Prostate gland (tissue), 2 donors: ENCODE data around the gene DDX6. TPM values are rescaled to one million over a fixed set of nuclear protein-coding genes. Genes with fewer than 3 reads are reported as not detected.
"Not testable (repeated sequence)": the region's sequence is repeated elsewhere in the genome, so short reads cannot be mapped to it uniquely, and the experiment has no call there.

Experiments used
- DNase-seq: peaks from one replicate; pipeline ENCODE4 v3.0.0-alpha.2; 2019; ENCODE audit warnings: low spot score
- H3K27ac ChIP-seq, 2 donors: fragments of 200-600 bp; sonication (generic); 2 replicates each; pipeline ENCODE4 v1.5.1; 2017 to 2019
- H3K27me3 ChIP-seq: fragments of 200-600 bp; sonication (generic); replicated peaks from 2 replicates; pipeline ENCODE4 v1.5.1; 2019; ENCODE audit not compliant: insufficient read depth
- H3K36me3 ChIP-seq, 2 donors: fragments of 200-600 bp; sonication (generic); 1 replicate in 1 of 2; 2 replicates in 1 of 2; pipeline versions ENCODE4 v1.5.1 to v1.8.1; 2017 to 2019
- H3K4me1 ChIP-seq: fragments of 200-600 bp; sonication (generic); replicated peaks from 2 replicates; pipeline ENCODE4 v1.5.1; 2019
- H3K4me3 ChIP-seq, 2 donors: fragments of 200-600 bp; sonication (generic); 2 replicates each; pipeline ENCODE4 v1.5.1; 2017 to 2019
- H3K9me3 ChIP-seq: fragments of 200-600 bp; sonication (generic); 2 replicates; pipeline ENCODE4 v1.5.1; 2017
- POLR2A ChIP-seq: fragments of 450-650 bp; IDR thresholded peaks from one replicate; pipeline ENCODE4 v1.6.1; 2016; ENCODE audit warnings: antibody characterized with exemption, mild to moderate bottlenecking
- POLR2AphosphoS5 ChIP-seq: sonication (generic); formaldehyde crosslinking; IDR thresholded peaks from one replicate; pipeline ENCODE4 v1.6.1; 2017; ENCODE audit warnings: antibody characterized with exemption
- WGBS: methylation state at CpG from one replicate; pipeline ENCODE4 v1.1.5; 2018; 5-methylcytosine and 5-hydroxymethylcytosine counted together
- intact Hi-C: fragments of 100-400 bp; cut with DNase I; formaldehyde crosslinking; loops from one replicate; pipeline ENCODE4 v1.14.2; 2022
- total RNA-seq, 2 donors: library from RNA; depleted of rRNA; stranded (reverse); fragments of >200 nt; gene quantifications; one replicate each; pipeline ENCODE4 v1.1.0, GENCODE V29; 2016
- TF ChIP-seq, protein P1 (sequence below), 4 experiments: fragments of 200-600 bp in 2 of 4; fragments of 450-650 bp in 2 of 4; sonication (generic) in 2 of 4; IDR thresholded peaks; 1 replicate in 3 of 4; 2 replicates in 1 of 4; pipeline ENCODE4 v1.5.1; 2016 to 2019; ENCODE audit warnings: antibody characterized with exemption in 4 of 4, mild to moderate bottlenecking in 2 of 4, moderate library complexity in 2 of 4

Gene DDX6
- total RNA-seq, 2 donors from 2014 or later = 122 to 127 TPM

DNA sequence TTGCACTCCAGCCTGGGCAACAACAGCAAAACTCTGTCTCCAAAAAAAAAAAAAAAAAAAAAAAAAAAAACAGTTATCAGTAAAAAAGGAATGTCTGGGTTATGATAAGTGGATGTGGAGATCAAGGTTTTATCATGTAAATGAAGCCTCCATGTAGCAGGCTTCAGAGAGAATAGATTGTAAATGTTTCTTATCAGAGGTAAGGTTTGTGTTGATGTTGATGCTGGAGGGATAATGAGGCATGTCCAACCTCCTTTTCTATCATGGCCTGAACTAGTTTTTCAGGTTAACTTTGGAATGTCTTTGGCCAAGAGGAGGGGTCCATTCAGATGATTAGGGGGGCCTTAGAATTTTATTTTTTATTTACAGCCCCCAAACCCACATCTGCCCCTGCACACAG is 76.1 kb downstream of the DDX6 start:
- Histone ChIP-seq H3K4me1 (no peaks in the 10 kb centered on the region), H3K36me3 (no peaks in the 10 kb centered on the region), H3K27ac (no peak overlapping the region), H3K9me3 (no peaks in the 10 kb centered on the region), H3K27me3 (no peaks in the 10 kb centered on the region), H3K4me3 (no peak overlapping the region)
- intact Hi-C loops = no loop called here
- TF ChIP-seq, protein P1, sequence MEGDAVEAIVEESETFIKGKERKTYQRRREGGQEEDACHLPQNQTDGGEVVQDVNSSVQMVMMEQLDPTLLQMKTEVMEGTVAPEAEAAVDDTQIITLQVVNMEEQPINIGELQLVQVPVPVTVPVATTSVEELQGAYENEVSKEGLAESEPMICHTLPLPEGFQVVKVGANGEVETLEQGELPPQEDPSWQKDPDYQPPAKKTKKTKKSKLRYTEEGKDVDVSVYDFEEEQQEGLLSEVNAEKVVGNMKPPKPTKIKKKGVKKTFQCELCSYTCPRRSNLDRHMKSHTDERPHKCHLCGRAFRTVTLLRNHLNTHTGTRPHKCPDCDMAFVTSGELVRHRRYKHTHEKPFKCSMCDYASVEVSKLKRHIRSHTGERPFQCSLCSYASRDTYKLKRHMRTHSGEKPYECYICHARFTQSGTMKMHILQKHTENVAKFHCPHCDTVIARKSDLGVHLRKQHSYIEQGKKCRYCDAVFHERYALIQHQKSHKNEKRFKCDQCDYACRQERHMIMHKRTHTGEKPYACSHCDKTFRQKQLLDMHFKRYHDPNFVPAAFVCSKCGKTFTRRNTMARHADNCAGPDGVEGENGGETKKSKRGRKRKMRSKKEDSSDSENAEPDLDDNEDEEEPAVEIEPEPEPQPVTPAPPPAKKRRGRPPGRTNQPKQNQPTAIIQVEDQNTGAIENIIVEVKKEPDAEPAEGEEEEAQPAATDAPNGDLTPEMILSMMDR (IDR thresholded peaks at IDR 0.05) = no peak
- TF ChIP-seq POLR2A (no peak), POLR2AphosphoS5 (no peak)
- DNase-seq = no peak

DNA sequence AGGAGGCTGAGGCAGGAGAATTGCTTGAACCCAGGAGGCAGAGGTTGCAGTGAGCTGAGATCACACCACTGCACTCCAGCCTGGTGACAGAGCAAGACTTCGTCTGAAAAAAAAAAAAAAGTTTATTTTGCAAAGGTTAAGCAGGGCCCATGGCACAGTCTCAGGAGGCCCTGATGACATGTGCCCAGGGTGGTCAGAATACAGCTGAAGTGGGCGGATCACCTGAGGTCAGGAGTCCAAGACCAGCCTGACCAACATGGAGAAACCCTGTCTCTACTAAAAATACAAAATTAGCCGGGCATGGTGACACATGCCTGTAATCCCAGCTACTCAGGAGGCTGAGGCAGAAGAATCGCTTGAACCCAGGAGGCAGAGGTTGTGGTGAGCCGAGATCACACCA is 76.5 kb downstream of the DDX6 start:
- H3K27ac ChIP-seq, H3K9me3 ChIP-seq, H3K36me3 ChIP-seq, DNase-seq, H3K27me3 ChIP-seq, H3K4me1 ChIP-seq, H3K4me3 ChIP-seq, intact Hi-C loops: not testable (repeated sequence)
- 94% methylated on average over 5 of the region's 5 CpGs for WGBS

DNA sequence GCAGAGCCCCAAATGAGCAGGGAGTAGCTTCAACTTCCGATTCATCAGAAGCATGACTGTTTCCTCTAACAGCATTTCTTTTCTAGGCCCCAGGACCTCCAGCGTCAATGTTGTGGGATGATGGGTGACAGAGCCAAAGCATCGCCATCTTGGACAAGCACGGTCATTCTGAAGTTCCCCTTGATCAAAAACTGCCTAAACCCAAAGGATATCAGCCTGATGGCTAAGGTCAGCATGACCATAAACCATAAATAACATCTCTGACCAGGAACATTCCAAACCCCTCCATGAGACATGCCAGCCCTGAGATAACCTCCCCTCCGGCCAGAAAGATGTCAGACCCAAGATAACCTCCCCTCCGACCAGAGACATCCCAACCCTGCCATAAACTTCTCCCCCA is 82.7 kb downstream of the DDX6 start:
- Histone ChIP-seq H3K4me1 (no peaks in the 10 kb centered on the region), H3K27ac (no peak overlapping the region), H3K27me3 (no peaks in the 10 kb centered on the region), H3K9me3 (no peaks in the 10 kb centered on the region), H3K4me3 (no peak overlapping the region), H3K36me3 (no peaks in the 10 kb centered on the region)
- intact Hi-C loops = no loop called here
- 79% methylated on average over 6 of the region's 6 CpGs for WGBS
- DNase-seq = no peak
- TF ChIP-seq, protein P1 (IDR thresholded peaks at IDR 0.05) = no peak
- TF ChIP-seq POLR2A = no peak
- TF ChIP-seq POLR2AphosphoS5 = no peak

DNA sequence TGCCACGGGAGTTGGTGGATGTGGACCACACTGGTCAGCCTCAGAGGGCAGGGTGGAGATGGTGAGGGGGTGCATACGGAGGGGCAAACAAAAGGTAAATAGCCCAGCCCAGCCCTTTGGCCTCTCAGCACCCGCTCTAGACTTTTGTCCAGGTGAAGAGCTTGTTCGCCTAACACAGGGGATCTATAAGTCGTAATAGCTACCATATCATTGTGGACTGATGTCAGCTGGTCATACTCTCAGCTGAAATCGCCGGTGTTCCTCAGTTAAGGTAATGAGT is 84.5 kb downstream of the DDX6 start:
- TF ChIP-seq, protein P1 (IDR thresholded peaks at IDR 0.05) = no peak
- TF ChIP-seq POLR2AphosphoS5 (no peak), POLR2A (no peak)
- WGBS = 93% methylated on average over 7 of the region's 7 CpGs
- H3K9me3 ChIP-seq = no peaks in the 10 kb centered on the region
- no peaks in the 10 kb centered on the region for H3K27me3 ChIP-seq
- H3K4me1 ChIP-seq = no peaks in the 10 kb centered on the region
- H3K4me3 ChIP-seq = no peak overlapping the region
- no peaks in the 10 kb centered on the region for H3K36me3 ChIP-seq
- no peak for DNase-seq
- intact Hi-C loops = no loop called here
- no peak overlapping the region for H3K27ac ChIP-seq

DNA sequence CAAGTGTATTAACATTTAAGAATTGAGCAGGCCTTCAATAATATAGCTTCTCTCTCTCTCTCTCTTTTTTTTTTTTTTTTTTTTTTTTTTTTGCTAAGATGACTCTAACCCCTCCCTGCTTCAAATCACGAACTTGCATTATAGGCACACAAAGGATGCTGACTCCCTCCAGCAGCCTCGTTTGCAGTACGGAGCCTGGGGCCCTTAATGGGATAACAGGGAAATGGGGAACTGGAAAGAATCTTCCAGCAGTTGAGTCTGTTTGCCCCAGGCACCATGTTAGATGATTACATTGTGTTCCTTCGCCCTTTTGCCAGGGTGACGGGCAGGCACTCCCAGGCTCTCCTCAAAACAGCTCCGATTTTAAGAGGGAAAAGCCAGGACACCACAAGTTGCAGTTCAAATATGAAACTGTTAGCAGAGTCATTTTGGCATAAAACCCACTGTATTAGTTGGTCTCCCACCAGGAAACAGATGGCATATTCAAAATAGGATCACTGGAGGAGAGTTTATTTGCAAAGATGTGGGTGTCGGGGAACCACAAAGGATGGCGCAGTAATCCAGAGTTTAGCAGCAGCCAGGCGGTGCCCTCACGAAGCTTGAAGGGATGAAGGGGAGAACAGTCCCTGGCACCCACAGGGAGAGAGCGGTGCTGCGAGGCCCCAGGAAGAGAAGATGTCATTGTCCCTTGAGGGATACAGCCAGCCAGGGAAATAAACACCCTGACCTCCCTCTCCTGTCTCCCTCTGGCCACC is 85.0 kb downstream of the DDX6 start:
- Histone ChIP-seq H3K36me3 (no peaks in the 10 kb centered on the region), H3K27ac (no peak overlapping the region), H3K27me3 (no peaks in the 10 kb centered on the region), H3K4me1 (no peaks in the 10 kb centered on the region), H3K4me3 (no peak overlapping the region), H3K9me3 (no peaks in the 10 kb centered on the region)
- intact Hi-C loops = no loop called here
- no peak for DNase-seq
- WGBS = 46% methylated on average over 12 of the region's 12 CpGs
- TF ChIP-seq POLR2A (no peak), POLR2AphosphoS5 (no peak)

DNA sequence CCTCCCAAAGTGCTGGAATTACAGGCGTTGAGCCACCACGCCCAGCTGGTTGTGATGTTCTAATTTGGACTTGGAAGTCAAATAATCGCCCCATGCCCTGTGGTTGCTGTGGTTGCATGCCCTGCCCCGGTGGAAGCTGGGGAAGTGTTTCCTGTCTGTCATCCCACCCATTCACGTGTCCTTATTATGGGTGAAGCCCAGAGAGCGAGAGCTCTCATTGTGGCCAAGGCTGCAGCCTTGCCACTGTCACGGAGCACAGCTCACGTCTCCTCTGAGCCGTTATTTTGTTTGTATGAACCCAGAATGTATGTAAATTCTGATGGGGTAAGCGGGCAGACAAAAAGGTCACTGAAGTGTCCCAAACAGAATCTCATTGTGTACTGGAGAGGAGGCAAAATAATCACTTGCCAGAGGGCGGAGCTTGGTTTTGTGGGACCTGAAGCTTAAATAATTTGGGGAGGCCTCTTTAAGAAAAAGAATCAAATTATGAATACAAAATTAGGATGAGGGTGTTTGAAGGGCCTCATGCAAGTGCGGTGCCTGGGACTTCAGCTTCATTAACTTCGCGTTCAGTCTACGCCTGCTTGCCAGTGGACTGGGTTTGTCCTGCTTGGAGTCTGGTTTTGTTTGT is 85.7 kb downstream of the DDX6 start:
- Histone ChIP-seq H3K27me3 (no peaks in the 10 kb centered on the region), H3K4me3 (no peak overlapping the region), H3K27ac (no peak overlapping the region), H3K36me3 (no peaks in the 10 kb centered on the region), H3K9me3 (no peaks in the 10 kb centered on the region), H3K4me1 (no peaks in the 10 kb centered on the region)
- intact Hi-C loops = no loop called here
- no peak for DNase-seq
- 60% methylated on average over 15 of the region's 15 CpGs for WGBS
- TF ChIP-seq POLR2AphosphoS5 (no peak), POLR2A (no peak)
- TF ChIP-seq, protein P1 (IDR thresholded peaks at IDR 0.05) = no peak
